ENCODE results near the gene CSNK2A2. TPM values are rescaled to one million over a fixed set of nuclear protein-coding genes. Genes with fewer than 3 reads are reported as not detected.

Gene CSNK2A2
- total RNA-seq, 1 donor from 2014 or later, result 77.9 TPM

- DNase-seq (ENCODE audit: extremely low spot score, unreplicated experiment), result no peak
- Mint-ChIP-seq H3K27me3 (ENCODE audit: unreplicated experiment) (peaks cover 60% of the 10 kb centered on the region), H3K4me3 (ENCODE audit: unreplicated experiment) (no peak overlapping the region), H3K9me3 (ENCODE audit: unreplicated experiment) (no peaks in the 10 kb centered on the region), H3K4me1 (ENCODE audit: unreplicated experiment) (no peaks in the 10 kb centered on the region), H3K27ac (ENCODE audit: unreplicated experiment) (no peak overlapping the region), H3K36me3 (ENCODE audit: unreplicated experiment) (no peaks in the 10 kb centered on the region)
- TF ChIP-seq CTCF (IDR thresholded peaks at IDR 0.05), result no peak
Measured at GRCh38 chr16:58211245-58211644, 13.3 kb upstream of the CSNK2A2 start.

- Mint-ChIP-seq H3K27me3 (ENCODE audit: unreplicated experiment) (peaks cover 49% of the 10 kb centered on the region), H3K36me3 (ENCODE audit: unreplicated experiment) (no peaks in the 10 kb centered on the region), H3K4me3 (ENCODE audit: unreplicated experiment) (no peak overlapping the region), H3K9me3 (ENCODE audit: unreplicated experiment) (no peaks in the 10 kb centered on the region), H3K27ac (ENCODE audit: unreplicated experiment) (no peak overlapping the region), H3K4me1 (ENCODE audit: unreplicated experiment) (no peaks in the 10 kb centered on the region)
- no peak for TF ChIP-seq CTCF (IDR thresholded peaks at IDR 0.05)
- DNase-seq (ENCODE audit: extremely low spot score, unreplicated experiment), result peak; percentile 69
Measured at GRCh38 chr16:58205276-58206036, 7.5 kb upstream of the CSNK2A2 start.

GRCh38 chr16:58201163-58201562 is 3.3 kb upstream of the CSNK2A2 start:
- no peak overlapping the region for H3K27ac Mint-ChIP-seq (ENCODE audit: unreplicated experiment)
- H3K4me1 Mint-ChIP-seq (ENCODE audit: unreplicated experiment), result peaks cover 15% of the 10 kb centered on the region
- DNase-seq (ENCODE audit: extremely low spot score, unreplicated experiment), result peak; percentile 71
- TF ChIP-seq CTCF (IDR thresholded peaks at IDR 0.05), result no peak
- no peaks in the 10 kb centered on the region for H3K9me3 Mint-ChIP-seq (ENCODE audit: unreplicated experiment)
- H3K27me3 Mint-ChIP-seq (ENCODE audit: unreplicated experiment), result peaks cover 43% of the 10 kb centered on the region
- no peaks in the 10 kb centered on the region for H3K36me3 Mint-ChIP-seq (ENCODE audit: unreplicated experiment)
- no peak overlapping the region for H3K4me3 Mint-ChIP-seq (ENCODE audit: unreplicated experiment)

- H3K9me3 Mint-ChIP-seq (ENCODE audit: unreplicated experiment), result no peaks in the 10 kb centered on the region
- peaks cover 9% of the 10 kb centered on the region for H3K36me3 Mint-ChIP-seq (ENCODE audit: unreplicated experiment)
Measured at GRCh38 chr16:58200004-58200797, 2.3 kb upstream of the CSNK2A2 start.

More at GRCh38 chr16:58200004-58200797, 2.3 kb upstream of the CSNK2A2 start:
- peaks cover 23% of the 10 kb centered on the region for H3K4me1 Mint-ChIP-seq (ENCODE audit: unreplicated experiment)
- H3K4me3 Mint-ChIP-seq (ENCODE audit: unreplicated experiment), result no peak overlapping the region
- no peak for TF ChIP-seq CTCF (IDR thresholded peaks at IDR 0.05)
- no peak for DNase-seq (ENCODE audit: extremely low spot score, unreplicated experiment)
- peaks cover 35% of the 10 kb centered on the region for H3K27me3 Mint-ChIP-seq (ENCODE audit: unreplicated experiment)
- no peak overlapping the region for H3K27ac Mint-ChIP-seq (ENCODE audit: unreplicated experiment)

All from osteocyte (in vitro differentiated cells).